ENCODE results near the gene ACSF3.
"Not testable (repeated sequence)": the region's sequence is repeated elsewhere in the genome, so short reads cannot be mapped to it uniquely, and the experiment has no call there.

Gene ACSF3

GRCh38 chr16:89074072-89074674, 19.5 kb upstream of the ACSF3 start:
- DNase-seq; H3K27me3 Mint-ChIP-seq; H3K4me1 Mint-ChIP-seq; H3K9me3 Mint-ChIP-seq; H3K27ac Mint-ChIP-seq; H3K4me3 Mint-ChIP-seq; ATAC-seq; H3K36me3 Mint-ChIP-seq (ENCODE audit: low read depth): not testable (repeated sequence)

GRCh38 chr16:89074803-89075688, 18.6 kb upstream of the ACSF3 start:
- no peaks in the 10 kb centered on the region for H3K36me3 Mint-ChIP-seq (ENCODE audit: low read depth)
- H3K4me1 Mint-ChIP-seq = no peaks in the 10 kb centered on the region
- H3K27ac Mint-ChIP-seq = no peak overlapping the region
- no peak for DNase-seq
- no peaks in the 10 kb centered on the region for H3K27me3 Mint-ChIP-seq
- no peak for ATAC-seq
- H3K4me3 Mint-ChIP-seq = no peak overlapping the region
- peaks cover 6% of the 10 kb centered on the region for H3K9me3 Mint-ChIP-seq

GRCh38 chr16:89076159-89076558, 17.5 kb upstream of the ACSF3 start:
- H3K9me3 Mint-ChIP-seq = peaks cover 6% of the 10 kb centered on the region
- H3K27me3 Mint-ChIP-seq = no peaks in the 10 kb centered on the region
- no peaks in the 10 kb centered on the region for H3K4me1 Mint-ChIP-seq
- no peaks in the 10 kb centered on the region for H3K36me3 Mint-ChIP-seq (ENCODE audit: low read depth)
- H3K27ac Mint-ChIP-seq = no peak overlapping the region
- ATAC-seq (no peak), DNase-seq (no peak)
- H3K4me3 Mint-ChIP-seq = no peak overlapping the region

GRCh38 chr16:89077076-89077475, 16.6 kb upstream of the ACSF3 start:
- H3K27me3 Mint-ChIP-seq = no peaks in the 10 kb centered on the region
- H3K36me3 Mint-ChIP-seq (ENCODE audit: low read depth) = no peaks in the 10 kb centered on the region
- ATAC-seq = no peak
- H3K4me3 Mint-ChIP-seq = no peak overlapping the region
- peaks cover 6% of the 10 kb centered on the region for H3K9me3 Mint-ChIP-seq
- no peak overlapping the region for H3K27ac Mint-ChIP-seq
- H3K4me1 Mint-ChIP-seq = no peaks in the 10 kb centered on the region
- DNase-seq = no peak

GRCh38 chr16:89078172-89078571, 15.5 kb upstream of the ACSF3 start:
- no peaks in the 10 kb centered on the region for H3K27me3 Mint-ChIP-seq
- H3K36me3 Mint-ChIP-seq (ENCODE audit: low read depth) = no peaks in the 10 kb centered on the region
- H3K27ac Mint-ChIP-seq = no peak overlapping the region
- H3K4me1 Mint-ChIP-seq = peaks cover 3% of the 10 kb centered on the region
- peaks cover 6% of the 10 kb centered on the region for H3K9me3 Mint-ChIP-seq
- DNase-seq (no peak), ATAC-seq (no peak)
- H3K4me3 Mint-ChIP-seq = no peak overlapping the region

GRCh38 chr16:89079434-89079980, 14.1 kb upstream of the ACSF3 start:
- H3K9me3 Mint-ChIP-seq = peaks cover 6% of the 10 kb centered on the region
- no peak overlapping the region for H3K27ac Mint-ChIP-seq
- H3K27me3 Mint-ChIP-seq = no peaks in the 10 kb centered on the region

GRCh38 chr16:89080196-89080853, 13.3 kb upstream of the ACSF3 start:
- H3K27me3 Mint-ChIP-seq = no peaks in the 10 kb centered on the region
- DNase-seq = no peak
- no peaks in the 10 kb centered on the region for H3K36me3 Mint-ChIP-seq (ENCODE audit: low read depth)
- no peak overlapping the region for H3K27ac Mint-ChIP-seq
- H3K9me3 Mint-ChIP-seq = peaks cover 6% of the 10 kb centered on the region
- H3K4me1 Mint-ChIP-seq = peaks cover 3% of the 10 kb centered on the region
- H3K4me3 Mint-ChIP-seq = no peak overlapping the region
- ATAC-seq = no peak

More at GRCh38 chr16:89079434-89079980, 14.1 kb upstream of the ACSF3 start:
- ATAC-seq (no peak), DNase-seq (no peak)
- Mint-ChIP-seq H3K4me1 (peaks cover 3% of the 10 kb centered on the region), H3K36me3 (ENCODE audit: low read depth) (no peaks in the 10 kb centered on the region), H3K4me3 (no peak overlapping the region)

- no peak for ATAC-seq
- H3K27ac Mint-ChIP-seq = no peak overlapping the region
- H3K27me3 Mint-ChIP-seq = no peaks in the 10 kb centered on the region
Observed at GRCh38 chr16:89081556-89081955, 12.1 kb upstream of the ACSF3 start.

GRCh38 chr16:89084411-89084810, 9.2 kb upstream of the ACSF3 start:
- no peak overlapping the region for H3K4me3 Mint-ChIP-seq
- H3K27me3 Mint-ChIP-seq = no peaks in the 10 kb centered on the region
- no peaks in the 10 kb centered on the region for H3K9me3 Mint-ChIP-seq
- DNase-seq (no peak), ATAC-seq (no peak)
- H3K36me3 Mint-ChIP-seq (ENCODE audit: low read depth) = no peaks in the 10 kb centered on the region
- peaks cover 3% of the 10 kb centered on the region for H3K4me1 Mint-ChIP-seq
- H3K27ac Mint-ChIP-seq = no peak overlapping the region

More at GRCh38 chr16:89081556-89081955, 12.1 kb upstream of the ACSF3 start:
- peaks cover 3% of the 10 kb centered on the region for H3K4me1 Mint-ChIP-seq
- no peaks in the 10 kb centered on the region for H3K36me3 Mint-ChIP-seq (ENCODE audit: low read depth)
- DNase-seq = no peak
- H3K9me3 Mint-ChIP-seq = no peaks in the 10 kb centered on the region
- no peak overlapping the region for H3K4me3 Mint-ChIP-seq

- Mint-ChIP-seq H3K9me3 (no peaks in the 10 kb centered on the region), H3K4me1 (peaks cover 3% of the 10 kb centered on the region), H3K27me3 (peaks cover 2% of the 10 kb centered on the region), H3K27ac (no peak overlapping the region), H3K4me3 (no peak overlapping the region), H3K36me3 (ENCODE audit: low read depth) (no peaks in the 10 kb centered on the region)
- ATAC-seq = no peak
- no peak for DNase-seq
Observed at GRCh38 chr16:89084814-89085612, 8.6 kb upstream of the ACSF3 start.

GRCh38 chr16:89085755-89086154, 7.9 kb upstream of the ACSF3 start:
- Mint-ChIP-seq H3K9me3 (no peaks in the 10 kb centered on the region), H3K4me1 (peaks cover 4% of the 10 kb centered on the region), H3K36me3 (ENCODE audit: low read depth) (no peaks in the 10 kb centered on the region), H3K4me3 (no peak overlapping the region), H3K27ac (no peak overlapping the region), H3K27me3 (peaks cover 2% of the 10 kb centered on the region)
- ATAC-seq = no peak
- DNase-seq = no peak

- ATAC-seq (no peak), DNase-seq (no peak)
- Mint-ChIP-seq H3K27me3 (peaks cover 2% of the 10 kb centered on the region), H3K27ac (no peak overlapping the region), H3K4me3 (no peak overlapping the region), H3K36me3 (ENCODE audit: low read depth) (no peaks in the 10 kb centered on the region), H3K9me3 (no peaks in the 10 kb centered on the region), H3K4me1 (peaks cover 3% of the 10 kb centered on the region)
Observed at GRCh38 chr16:89087922-89088497, 5.6 kb upstream of the ACSF3 start.

- H3K4me1 Mint-ChIP-seq = peaks cover 2% of the 10 kb centered on the region
- no peak for ATAC-seq
- H3K9me3 Mint-ChIP-seq = no peaks in the 10 kb centered on the region
- peaks cover 2% of the 10 kb centered on the region for H3K27me3 Mint-ChIP-seq
- H3K4me3 Mint-ChIP-seq = no peak overlapping the region
- no peak for DNase-seq
- H3K36me3 Mint-ChIP-seq (ENCODE audit: low read depth) = no peaks in the 10 kb centered on the region
- H3K27ac Mint-ChIP-seq = no peak overlapping the region
Observed at GRCh38 chr16:89089120-89089519, 4.5 kb upstream of the ACSF3 start.

- peaks cover 2% of the 10 kb centered on the region for H3K27me3 Mint-ChIP-seq
- no peak overlapping the region for H3K4me3 Mint-ChIP-seq
- H3K36me3 Mint-ChIP-seq (ENCODE audit: low read depth) = peaks cover 3% of the 10 kb centered on the region
- H3K9me3 Mint-ChIP-seq = no peaks in the 10 kb centered on the region
- no peak overlapping the region for H3K27ac Mint-ChIP-seq
- DNase-seq (no peak), ATAC-seq (no peak)
- peaks cover 12% of the 10 kb centered on the region for H3K4me1 Mint-ChIP-seq
Observed at GRCh38 chr16:89090182-89090630, 3.4 kb upstream of the ACSF3 start.
